Measurements from ENCODE around the gene EXOC6B.

GRCh38 chr2:72254831-72255451 is 570.9 kb downstream of the EXOC6B start:
- no peak for TF ChIP-seq ELK1 (IDR thresholded peaks at IDR 0.05; ENCODE audit: low read depth, low read length)
- TF ChIP-seq BHLHE40 (IDR thresholded peaks at IDR 0.05; ENCODE audit: low read depth, low read length): no peak
- TF ChIP-seq JUN (IDR thresholded peaks at IDR 0.05): no peak
- TF ChIP-seq CTCF (IDR thresholded peaks at IDR 0.05): no peak
- TF ChIP-seq HEYL (CRISPR knock-in tag; IDR thresholded peaks at IDR 0.05): no peak
- TF ChIP-seq GATA3 (IDR thresholded peaks at IDR 0.05; ENCODE audit: borderline replicate concordance): no peak
- TF ChIP-seq FOSL2 (IDR thresholded peaks at IDR 0.05): no peak
- TF ChIP-seq FOSL2 (CRISPR knock-in tag; IDR thresholded peaks at IDR 0.05): no peak
- TF ChIP-seq HDAC2 (IDR thresholded peaks at IDR 0.05): no peak
- no peak for TF ChIP-seq POLR2A (IDR thresholded peaks at IDR 0.05; ENCODE audit: low read length)
- no peak for TF ChIP-seq SMC3 (IDR thresholded peaks at IDR 0.05)
